Skin epidermis (tissue), 12 donors: ENCODE data around the gene CCDC127.
"Not testable (repeated sequence)": the region's sequence is repeated elsewhere in the genome, so short reads cannot be mapped to it uniquely, and the experiment has no call there.

Experiments used
- H3K27ac ChIP-seq, 21 experiments: fragments of 200-600 bp; sonication (generic) in 11 of 21; one replicate each; pipeline ENCODE4 v1.5.0; 2020; ENCODE audit warnings: mild to moderate bottlenecking in 3 of 21, inconsistent platforms in 2 of 21, moderate library complexity in 2 of 21
- H3K4me3 ChIP-seq, 7 experiments: fragments of 200-600 bp; sonication (generic) in 2 of 7; one replicate each; pipeline ENCODE4 v1.5.0; 2020; ENCODE audit warnings: inconsistent platforms in 2 of 7, mild to moderate bottlenecking in 2 of 7, moderate library complexity in 1 of 7

The CCDC127 gene

DNA sequence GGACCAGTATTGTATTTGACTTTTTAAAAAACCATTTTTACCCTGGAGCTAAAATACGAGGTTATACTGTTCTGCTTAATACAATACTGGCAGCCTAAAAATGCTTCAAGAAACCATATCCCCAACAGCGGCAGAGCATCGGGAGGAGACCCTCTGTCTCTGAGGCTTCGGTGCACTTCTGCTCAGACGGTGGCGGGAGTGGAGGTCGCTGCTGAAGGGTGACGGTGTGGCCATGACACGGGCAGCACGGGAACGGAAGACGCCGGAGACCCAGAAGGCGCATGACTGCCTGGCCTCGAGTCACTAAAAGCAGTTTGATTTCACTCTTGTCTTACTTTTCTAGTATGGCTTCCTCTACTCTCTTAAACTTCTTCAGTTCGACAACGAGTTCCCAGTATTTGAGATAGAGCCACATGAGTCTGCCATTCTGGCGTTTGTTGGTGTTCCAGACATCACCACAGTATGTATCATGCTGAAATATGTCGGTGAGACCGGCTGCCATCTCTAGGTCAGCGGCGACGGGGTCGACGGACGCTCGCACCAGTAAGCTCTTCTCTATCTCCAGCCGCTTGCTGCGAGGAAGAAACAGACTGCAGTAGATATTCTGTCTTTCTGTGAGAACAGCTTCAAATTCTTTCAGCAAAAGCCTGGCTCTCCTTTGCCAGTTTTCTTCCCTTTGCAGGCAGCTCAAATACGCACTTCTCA lies 12.8 kb downstream of the CCDC127 start:
- Histone ChIP-seq H3K4me3 (no peak overlapping the region), H3K27ac (no peak overlapping the region)

DNA sequence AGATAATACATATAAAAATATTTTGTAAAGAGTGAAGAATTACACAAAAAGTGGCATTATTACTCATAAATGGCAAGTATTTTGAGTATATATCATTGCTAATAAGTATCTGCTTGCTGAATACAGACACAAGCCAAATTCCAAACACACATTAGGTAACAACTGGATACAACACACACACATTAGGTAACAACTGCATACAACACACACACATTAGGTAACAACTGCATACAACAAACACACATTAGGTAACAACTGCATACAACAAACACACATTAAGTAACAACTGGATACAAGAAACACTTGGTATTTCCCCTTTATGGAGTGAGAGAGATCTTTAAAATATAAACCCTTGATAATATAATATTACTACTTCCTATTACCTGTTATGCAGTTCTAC lies 13.5 kb downstream of the CCDC127 start:
- H3K27ac ChIP-seq: no peak overlapping the region
- no peak overlapping the region for H3K4me3 ChIP-seq

DNA sequence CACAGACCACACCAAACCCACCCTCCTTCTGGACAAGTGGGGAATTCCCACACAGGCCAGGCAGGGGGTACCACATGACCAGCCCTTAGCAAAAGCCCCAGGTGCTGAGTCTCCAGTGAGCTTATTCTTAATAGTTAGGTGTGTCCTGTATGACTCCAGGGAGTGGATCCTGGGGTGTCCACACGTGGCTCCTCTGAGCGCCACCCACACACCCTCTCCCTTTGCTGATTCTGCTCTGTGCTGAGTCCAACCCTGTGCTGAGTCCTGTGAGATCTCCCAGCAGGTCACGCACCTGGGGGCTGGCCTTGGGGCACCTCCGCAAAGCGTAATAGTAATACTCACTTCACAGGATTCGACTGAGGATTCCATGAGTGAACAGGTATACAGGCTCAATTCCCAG lies 14.0 kb downstream of the CCDC127 start:
- Histone ChIP-seq H3K27ac (no peak overlapping the region), H3K4me3 (no peak overlapping the region)

DNA sequence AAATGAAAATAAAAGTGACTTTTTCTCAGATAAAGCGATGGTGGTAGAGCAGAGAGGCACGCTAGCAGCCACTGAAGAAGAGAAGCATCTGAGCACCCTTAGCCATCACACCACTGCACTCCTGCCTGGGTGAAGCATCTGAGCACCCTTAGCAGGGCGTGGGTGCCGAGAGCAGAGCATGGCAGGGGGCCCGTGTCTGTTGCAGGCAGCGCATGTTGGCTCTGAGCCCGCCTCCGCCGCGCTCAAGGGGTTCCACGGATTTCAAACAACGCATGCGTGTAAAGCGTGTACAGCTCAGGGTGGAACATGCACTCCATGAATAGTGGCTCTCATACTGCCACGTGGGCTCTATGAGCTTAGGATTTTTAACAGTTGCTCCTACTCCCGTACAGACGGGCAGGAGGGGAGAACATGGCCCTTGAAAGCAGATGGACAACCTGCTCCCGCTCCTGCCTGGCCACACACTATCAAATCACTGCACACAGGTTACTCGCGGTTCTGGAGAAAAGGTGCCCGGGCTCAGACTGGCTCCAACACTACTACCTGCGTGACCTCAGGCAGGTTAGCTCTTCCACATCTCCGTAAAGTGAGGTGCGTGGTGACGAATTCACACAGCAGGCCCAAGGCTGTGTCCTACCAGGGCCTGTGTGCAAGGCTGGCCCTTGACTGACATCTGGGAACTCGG lies 14.6 kb downstream of the CCDC127 start:
- no peak overlapping the region for H3K4me3 ChIP-seq
- H3K27ac ChIP-seq: no peak overlapping the region

DNA sequence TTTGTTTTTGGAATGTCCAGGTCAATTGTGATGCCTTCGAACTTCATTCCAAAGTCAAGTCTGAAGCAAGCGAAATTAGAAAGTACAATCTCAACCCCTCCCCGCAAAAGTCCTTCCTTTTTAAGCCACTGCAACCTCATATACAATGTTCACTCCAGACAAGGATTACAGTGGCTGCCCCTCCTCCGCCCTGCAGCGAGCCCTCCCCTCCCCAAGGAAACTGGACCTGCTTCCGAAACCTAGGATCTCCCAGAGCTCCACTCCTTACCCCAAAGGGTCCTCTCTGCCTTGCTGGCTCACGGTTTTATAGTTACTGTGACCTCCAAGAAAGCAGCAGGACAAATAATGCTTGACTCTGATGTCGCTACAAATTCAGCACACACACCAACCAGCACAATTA lies 16.3 kb downstream of the CCDC127 start:
- Histone ChIP-seq H3K27ac (no peak overlapping the region), H3K4me3 (no peak overlapping the region)

DNA sequence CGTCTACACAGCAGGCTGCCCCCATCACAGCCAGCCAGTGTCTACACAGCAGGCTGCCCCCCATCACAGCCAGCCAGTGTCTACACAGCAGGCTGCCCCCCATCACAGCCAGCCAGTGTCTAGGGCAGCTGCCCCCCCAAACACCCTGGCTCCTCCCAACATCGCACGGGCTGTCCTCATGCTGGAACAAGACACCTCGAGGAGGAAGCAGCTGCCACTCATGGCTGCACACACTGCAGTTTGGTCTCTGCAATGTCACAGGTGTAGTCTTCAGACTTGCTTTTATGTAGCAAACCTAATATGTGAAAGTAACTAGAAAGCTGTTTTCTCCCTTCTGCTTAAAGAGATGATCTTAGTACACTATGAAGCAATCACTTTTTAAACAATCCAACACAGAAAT lies 17.0 kb downstream of the CCDC127 start:
- Histone ChIP-seq H3K4me3 (no peak overlapping the region), H3K27ac (no peak overlapping the region)

DNA sequence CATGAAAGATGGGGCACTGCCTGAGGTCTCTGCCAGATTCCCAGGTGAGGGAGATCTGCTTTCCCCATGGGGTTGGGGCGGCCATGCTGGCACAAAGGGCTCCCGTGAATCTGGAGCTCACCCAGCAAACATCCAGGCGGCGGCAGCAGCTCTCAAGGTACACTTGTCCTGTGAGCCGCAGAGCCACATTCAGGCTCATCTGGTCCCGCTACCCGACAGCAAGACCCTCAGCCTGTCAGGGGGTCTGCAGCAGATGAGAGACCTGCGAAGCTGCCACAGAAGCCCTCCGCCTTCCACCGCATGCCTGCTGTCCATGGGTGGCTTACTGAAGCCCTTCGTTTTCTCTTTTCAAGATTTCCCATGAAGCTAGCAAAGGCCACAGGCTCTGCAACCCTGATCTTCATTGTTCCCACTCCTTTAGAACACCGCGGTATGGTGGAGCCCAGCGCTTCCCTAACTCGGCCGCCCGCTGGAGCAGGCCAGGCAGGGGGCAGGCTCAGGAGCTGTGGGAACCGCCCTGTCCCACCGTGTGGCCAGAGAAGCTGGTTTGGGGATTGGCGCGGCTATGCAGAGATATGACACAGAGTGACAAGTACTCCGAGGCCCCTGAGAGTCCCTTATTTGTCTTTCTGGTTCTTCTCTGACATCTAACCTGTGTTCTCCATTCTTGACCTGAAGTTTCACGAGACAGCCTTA lies 17.9 kb downstream of the CCDC127 start:
- H3K27ac ChIP-seq: no peak overlapping the region
- H3K4me3 ChIP-seq: no peak overlapping the region

DNA sequence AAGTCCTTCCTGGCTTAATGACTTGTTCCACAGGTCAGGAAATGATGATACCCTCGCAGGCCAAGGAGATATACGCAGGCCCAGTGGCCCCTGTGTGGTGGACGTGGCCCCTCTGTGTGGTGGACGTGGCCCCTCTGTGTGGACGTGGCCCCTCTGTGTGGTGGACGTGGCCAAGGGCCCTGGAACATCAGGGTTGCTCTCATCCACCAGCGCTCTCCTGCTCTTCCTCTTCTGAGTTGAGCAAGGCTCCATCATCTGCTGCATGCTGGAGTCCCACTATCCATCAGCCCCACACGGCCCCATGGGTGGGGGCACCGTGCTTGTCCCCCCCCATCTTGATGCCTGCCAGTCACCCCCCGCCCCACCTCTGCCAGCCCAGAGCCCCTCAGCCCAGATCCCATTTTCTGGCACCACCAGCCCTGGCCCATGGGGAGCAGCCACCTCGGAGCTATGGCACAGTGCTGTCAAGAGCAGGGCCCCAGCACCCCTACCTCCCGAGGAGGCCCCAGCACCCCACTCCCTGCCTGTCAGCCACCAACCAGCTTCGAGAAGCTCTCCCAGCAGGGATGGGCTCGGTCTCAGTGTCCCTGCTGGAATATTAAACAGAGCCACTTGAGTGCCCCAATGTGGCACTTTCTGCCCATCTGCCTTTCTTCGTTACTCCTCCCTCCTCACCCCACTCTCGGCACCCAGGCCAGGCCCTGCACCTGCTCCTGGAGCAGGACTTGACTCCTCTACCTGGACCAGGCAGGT lies 18.6 kb downstream of the CCDC127 start:
- no peak overlapping the region for H3K4me3 ChIP-seq
- H3K27ac ChIP-seq: no peak overlapping the region

DNA sequence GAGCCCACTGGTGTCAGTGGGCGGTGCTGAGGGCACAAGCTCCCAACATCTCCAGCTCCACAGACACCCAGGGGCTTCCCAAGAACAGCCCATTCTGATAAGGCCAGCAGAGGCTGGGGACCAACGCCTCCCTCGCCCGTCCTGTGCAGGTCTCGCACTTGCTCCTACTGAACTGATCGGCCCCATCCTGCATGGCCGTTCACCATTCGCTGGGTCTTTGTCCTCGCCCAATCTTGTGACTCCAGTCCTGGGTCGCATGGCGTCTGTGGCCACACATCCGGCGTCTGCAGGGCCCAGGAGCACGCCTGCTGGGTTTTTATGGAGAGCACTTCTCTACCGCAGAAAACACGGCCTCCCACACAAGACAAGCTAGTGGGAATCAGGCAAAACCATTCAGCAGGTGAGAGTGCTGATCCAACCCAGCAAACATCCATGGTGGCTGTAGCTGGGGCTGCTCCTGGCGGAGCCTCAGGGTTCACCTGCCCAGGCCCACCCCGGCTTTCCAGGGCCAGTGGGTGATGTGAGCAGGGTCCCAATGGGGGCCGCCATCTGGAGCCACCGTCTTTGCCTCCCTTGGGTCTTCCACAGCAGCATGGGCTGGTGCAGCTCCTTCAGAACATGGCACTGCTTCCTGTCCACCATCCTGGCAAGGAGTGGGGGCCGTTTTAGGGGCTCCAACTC lies 19.3 kb downstream of the CCDC127 start:
- Histone ChIP-seq H3K4me3 (no peak overlapping the region), H3K27ac (no peak overlapping the region)

DNA sequence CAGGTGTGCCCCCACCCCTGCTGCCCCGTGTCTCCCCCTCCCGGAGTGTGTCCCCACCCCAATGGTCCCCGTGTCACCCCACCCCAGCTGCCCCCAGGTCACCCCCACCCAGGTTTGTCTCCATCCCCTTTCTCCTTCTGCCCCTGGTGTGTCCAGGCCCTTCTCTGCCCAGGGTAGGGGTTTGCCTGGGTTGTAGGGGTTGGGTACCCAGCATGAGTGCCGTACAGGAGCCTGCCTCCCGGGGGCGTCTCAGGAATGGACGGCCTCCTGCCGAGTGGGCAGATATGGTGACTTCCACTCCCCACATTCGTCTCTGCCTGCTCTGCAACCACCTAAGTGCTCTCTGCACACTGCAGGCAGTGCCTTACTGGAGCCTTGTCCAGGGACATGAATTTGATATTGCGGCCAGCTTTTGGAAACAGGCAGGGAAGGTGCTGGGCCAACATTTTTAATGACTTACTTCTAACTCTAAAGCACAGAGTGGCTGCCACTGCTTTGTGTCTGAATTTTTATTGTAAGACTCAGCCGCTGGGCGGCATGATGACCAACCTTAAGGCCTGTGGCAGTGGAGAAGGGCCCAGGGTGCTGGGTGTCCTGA lies 20.0 kb downstream of the CCDC127 start:
- no peak overlapping the region for H3K27ac ChIP-seq
- H3K4me3 ChIP-seq: no peak overlapping the region

DNA sequence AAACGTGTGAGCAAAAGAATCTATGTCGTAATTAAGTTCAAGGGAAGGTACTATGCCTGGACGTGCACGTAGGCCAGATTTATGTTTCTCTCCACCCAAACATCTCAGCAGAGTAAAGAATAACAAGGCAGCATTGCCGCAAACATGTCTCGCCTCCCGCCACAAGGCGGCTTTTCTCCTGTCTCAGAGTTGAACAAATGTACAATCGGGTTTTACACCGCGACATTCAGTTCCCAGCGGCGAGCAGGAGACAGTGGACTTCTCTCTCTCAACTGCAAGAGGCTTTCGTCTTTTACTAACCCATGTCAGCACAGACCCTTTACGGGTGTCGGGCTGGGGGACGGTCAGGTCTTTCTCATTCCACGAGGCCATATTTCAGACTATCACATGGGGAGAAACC lies 20.9 kb downstream of the CCDC127 start:
- H3K27ac ChIP-seq, H3K4me3 ChIP-seq: not testable (repeated sequence)

DNA sequence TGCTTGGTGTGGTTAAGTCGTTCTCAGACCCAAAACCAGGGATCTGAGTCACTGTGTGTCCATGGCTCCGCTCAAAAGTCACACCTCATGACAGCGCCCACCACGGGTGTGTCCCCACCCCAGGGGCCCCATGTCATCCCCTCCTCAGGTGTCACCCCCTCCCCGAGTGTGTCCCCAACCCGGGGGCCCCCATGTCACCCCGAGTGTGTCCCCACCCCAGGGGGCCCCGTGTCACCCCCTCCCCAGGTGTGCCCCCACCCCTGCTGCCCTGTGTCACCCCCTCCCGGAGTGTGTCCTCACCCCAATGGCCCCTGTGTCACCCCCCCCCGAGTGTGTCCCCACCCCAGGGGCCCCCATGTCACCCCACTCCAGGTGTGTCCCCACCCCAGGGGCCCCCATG lies 21.6 kb downstream of the CCDC127 start:
- Histone ChIP-seq H3K27ac (no peak overlapping the region), H3K4me3 (no peak overlapping the region)

DNA sequence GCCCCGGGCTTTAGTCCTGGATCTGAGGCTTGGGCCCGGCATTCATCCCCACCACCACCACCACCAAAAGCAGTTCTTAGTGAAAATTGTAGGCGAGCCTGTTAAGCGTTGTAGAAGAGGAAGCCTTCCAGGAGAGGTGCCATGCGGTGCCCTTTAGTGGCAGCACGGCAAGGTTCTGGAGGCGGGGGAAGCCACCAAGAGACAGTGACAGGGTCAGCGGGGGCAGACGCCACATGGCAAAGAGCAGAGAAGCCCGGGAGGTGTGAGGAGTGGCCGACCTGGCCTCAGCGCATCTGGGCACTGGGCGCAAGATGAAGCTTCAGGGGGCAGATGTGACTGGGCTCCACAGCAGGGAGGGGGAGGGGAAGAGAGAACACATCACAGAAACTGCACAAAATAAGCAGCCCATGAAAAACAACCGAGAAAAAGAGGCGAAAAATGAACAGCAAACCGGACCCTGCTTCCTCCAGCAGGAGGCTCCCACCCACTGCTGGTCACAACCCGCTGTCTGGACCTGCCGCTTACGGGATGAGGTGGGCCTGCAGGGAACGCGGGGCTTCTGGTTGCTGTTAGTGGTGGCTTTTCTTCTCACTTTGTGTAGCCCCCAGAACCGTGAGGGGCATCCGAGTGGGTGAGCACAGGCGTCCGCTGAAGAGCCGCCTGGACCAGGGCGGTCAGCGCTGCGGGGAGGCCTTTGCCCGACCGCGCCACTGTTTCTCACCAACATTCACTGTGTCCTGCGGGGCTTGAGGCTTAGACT lies 22.4 kb downstream of the CCDC127 start:
- H3K4me3 ChIP-seq: no peak overlapping the region
- no peak overlapping the region for H3K27ac ChIP-seq

DNA sequence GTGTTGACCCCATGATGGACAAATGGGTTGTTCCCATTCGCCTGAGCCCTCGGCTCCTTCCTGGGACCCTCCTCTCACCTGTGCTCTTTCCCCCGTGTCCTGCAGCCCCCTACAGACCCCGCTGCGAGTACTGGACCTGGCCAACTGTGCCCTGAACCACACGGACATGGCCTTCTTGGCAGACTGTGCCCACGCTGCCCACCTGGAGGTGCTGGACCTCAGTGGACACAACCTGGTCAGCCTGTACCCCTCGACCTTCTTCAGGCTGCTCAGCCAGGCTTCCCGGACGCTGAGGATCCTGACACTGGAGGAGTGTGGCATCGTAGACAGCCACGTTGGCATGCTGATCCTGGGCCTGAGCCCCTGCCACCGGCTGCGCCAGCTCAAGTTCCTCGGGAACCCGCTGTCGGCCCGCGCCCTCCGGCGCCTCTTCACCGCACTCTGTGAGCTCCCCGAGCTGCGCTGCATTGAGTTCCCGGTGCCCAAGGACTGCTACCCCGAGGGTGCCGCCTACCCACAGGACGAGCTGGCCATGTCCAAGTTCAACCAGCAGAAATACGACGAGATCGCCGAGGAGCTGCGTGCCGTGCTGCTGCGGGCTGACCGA lies 23.2 kb downstream of the CCDC127 start:
- Histone ChIP-seq H3K4me3 (no peak overlapping the region), H3K27ac (no peak overlapping the region)

DNA sequence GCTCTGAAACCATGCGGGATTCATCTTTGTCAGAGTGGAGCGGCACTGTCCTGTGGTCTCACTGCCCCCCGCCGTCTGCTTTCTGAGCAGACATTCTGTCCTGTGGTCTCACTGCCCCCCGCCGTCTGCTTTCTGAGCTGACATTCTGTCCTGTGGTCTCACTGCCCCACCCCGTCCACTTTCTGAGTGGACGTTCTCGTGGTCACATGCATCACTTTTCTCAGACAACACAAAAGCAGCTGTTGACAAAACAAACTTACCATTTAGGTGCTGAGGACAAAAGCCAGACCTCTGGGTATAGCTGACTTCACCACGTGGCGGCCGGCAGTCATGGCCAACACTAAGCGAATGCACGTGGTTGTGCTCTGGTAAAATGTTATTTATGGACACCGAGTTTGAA lies 23.9 kb downstream of the CCDC127 start:
- Histone ChIP-seq H3K4me3 (no peak overlapping the region), H3K27ac (no peak overlapping the region)

DNA sequence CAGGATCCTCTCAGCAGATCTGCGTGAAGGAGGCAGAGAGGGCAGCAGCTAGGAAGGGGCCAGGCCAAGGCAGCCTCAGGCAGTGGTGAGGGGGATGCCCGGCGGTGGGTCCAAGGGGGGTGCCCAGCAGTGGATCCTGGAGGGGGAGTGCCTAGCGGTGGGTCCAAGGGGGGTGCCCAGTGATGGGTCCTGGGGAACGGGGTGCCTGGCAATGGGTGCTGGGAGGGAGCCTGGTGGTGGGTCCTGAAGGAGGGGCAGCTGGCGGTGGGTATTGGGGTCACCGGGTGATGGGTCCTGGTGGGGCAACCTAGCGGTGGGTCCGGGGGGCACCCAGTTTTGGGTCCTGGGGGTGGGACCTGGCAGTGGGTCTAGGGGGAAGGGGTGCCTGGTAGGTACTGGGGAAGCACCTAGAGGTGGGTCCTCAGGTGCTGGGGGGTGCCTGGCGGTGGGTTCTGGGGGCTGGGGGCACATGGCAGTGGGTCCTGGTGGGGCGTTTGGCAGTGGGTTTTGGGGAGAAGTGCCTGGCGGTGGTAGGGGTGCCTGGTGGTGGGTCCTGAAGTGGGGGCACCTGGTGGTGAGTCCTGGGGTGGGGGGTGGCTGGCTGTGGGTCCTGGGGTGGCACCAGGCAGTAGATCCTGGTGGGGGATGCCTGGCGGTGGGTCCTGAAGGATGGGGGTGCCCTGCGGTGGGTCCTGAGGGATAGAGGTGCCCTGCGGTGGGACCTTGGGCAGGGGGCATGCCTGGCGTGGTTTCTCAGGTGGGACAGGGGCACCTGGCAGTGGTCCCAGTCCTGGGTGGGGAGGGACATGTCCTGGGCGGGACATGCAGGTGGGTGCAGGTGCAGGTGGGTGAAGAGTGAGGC lies 24.8 kb downstream of the CCDC127 start:
- no peak overlapping the region for H3K4me3 ChIP-seq
- no peak overlapping the region for H3K27ac ChIP-seq

DNA sequence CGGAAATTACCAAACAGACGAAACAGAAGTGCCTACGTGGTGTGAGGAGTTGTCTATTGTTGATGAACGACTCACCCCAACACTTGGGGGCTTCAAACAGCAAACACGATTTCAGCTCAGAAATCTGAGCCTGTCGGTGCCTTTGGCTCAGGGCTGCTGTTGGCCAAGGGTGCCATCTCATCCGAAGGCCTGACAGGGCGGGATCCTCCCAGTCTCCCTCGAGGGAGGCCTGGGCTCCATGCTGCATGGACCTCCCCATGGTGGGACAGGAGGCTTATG lies 25.3 kb downstream of the CCDC127 start:
- Histone ChIP-seq H3K4me3 (no peak overlapping the region), H3K27ac (no peak overlapping the region)
